RWPE1 (cell line): ENCODE measurements around the gene OR56A1.

Source experiments
- CTCF ChIA-PET: fragments of 350-600 bp; sonication (Branson Sonifier 250); formaldehyde crosslinking; extraction: SDS; loops from one replicate; lab custom pipeline; 2021; lab: Yijun Ruan, JAX
- POLR2A ChIA-PET: fragments of 400-600 bp; formaldehyde crosslinking; extraction: SDS; loops from one replicate; lab custom pipeline; 2020; ENCODE audit warnings: antibody characterized with exemption; ENCODE audit not compliant: low non-redundant PET; lab: Yijun Ruan, JAX
- DNase-seq: peaks from one replicate; pipeline ENCODE4 v3.0.0; 2012; ENCODE audit warnings: low spot score
- H3K27ac ChIP-seq: fragments of 450-650 bp; 2 replicates; pipeline ENCODE4 v1.5.1; 2017
- TF ChIP-seq, protein P1 (sequence below): fragments of 450-650 bp; conservative IDR thresholded peaks from 2 replicates; pipeline ENCODE4 v1.5.1; 2017; ENCODE audit warnings: low read depth, mild to moderate bottlenecking

Gene OR56A1

DNA sequence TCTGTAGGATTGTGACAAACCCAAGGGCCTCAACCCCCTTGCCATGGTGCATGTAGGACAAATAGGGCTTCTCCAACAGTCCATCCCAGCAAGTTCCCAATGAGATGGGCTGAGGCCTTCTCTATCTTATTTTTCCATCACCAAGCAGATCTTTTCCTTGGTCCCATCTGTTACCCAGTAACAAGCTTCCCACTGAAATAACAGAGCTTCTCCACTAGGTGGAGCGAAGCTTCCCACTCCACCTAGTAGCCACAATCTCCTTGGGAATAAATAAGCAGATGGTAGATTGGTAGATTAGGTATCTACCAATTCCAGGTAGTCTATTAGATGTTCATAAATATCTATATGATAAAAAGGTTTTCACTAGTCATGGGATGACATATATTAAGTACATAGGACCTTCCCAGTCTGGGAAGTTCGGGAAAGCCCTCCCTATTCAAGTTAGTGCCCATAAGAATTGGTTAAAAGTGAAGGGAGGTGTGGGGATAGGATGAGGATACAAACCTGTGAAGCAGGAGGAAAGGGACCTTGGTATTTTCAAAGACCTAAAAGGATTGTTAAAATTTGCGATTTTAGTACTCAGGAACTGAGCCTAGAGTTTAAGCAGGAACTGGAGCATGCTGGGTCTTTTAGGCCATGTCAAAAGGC is 37.8 kb downstream of the OR56A1 start:
- H3K27ac ChIP-seq = no peak overlapping the region
- DNase-seq = peak; percentile 29
- TF ChIP-seq, protein P1, sequence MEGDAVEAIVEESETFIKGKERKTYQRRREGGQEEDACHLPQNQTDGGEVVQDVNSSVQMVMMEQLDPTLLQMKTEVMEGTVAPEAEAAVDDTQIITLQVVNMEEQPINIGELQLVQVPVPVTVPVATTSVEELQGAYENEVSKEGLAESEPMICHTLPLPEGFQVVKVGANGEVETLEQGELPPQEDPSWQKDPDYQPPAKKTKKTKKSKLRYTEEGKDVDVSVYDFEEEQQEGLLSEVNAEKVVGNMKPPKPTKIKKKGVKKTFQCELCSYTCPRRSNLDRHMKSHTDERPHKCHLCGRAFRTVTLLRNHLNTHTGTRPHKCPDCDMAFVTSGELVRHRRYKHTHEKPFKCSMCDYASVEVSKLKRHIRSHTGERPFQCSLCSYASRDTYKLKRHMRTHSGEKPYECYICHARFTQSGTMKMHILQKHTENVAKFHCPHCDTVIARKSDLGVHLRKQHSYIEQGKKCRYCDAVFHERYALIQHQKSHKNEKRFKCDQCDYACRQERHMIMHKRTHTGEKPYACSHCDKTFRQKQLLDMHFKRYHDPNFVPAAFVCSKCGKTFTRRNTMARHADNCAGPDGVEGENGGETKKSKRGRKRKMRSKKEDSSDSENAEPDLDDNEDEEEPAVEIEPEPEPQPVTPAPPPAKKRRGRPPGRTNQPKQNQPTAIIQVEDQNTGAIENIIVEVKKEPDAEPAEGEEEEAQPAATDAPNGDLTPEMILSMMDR = peak; percentile 45
- POLR2A ChIA-PET = no interaction called here
- CTCF ChIA-PET = interaction anchor here (0.6 to 1.3 kb wide), 3 partner anchors 20 to 370 kb away, joined by 3 to 4 read pairs (median 4); no protein-coding TSS in a partner anchor

DNA sequence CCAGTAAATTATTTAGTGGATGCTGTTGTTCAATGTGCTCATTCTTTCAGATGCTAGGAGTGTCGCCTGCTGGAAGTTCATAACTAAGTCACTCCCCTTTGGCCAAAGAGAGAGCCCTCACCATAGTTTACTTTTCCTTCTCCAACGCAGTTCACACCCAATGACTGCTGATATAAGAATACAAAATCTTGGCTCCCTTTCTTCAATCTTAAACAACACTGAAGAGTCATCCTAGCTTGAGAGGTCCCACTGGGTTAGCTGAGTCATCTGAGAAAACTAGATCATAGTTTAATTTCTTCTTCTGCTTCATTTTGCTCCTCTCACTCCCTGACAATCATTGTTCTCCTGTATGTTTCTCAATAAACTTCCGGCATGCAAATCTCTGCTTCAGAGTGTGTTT is 38.4 kb downstream of the OR56A1 start:
- H3K27ac ChIP-seq = no peak overlapping the region
- no peak for DNase-seq
- ChIA-PET POLR2A (no interaction called here), CTCF (interaction anchor here (1.0 to 1.3 kb wide), 2 partner anchors 20 to 371 kb away, joined by 4 read pairs; no protein-coding TSS in a partner anchor)
- TF ChIP-seq, protein P1 = no peak

DNA sequence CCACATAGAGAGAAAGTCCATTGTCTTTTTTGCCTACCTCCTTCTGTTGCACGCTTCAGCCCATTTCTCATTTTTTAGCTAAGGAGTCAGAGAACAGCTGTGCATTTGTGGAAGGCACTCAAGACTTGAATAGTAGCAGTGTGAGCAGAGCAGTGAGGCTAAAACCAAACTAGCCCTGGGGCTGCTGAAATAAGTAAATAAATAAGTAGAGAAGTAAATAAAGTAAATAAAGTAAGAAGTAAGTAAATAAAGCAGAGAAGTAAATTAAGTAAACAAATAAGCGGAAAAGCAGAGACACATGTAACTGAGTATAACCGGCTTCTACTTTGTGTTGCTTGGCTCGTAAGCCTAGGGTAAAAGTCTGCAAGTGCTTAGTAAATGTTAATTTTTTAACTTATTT is 41.4 kb downstream of the OR56A1 start:
- TF ChIP-seq, protein P1 = no peak
- no peak overlapping the region for H3K27ac ChIP-seq
- DNase-seq = no peak
- POLR2A ChIA-PET = no interaction called here
- CTCF ChIA-PET = interaction anchor here (0.6 kb wide), 1 partner anchor 33 kb away, joined by 4 read pairs; no protein-coding TSS in a partner anchor

DNA sequence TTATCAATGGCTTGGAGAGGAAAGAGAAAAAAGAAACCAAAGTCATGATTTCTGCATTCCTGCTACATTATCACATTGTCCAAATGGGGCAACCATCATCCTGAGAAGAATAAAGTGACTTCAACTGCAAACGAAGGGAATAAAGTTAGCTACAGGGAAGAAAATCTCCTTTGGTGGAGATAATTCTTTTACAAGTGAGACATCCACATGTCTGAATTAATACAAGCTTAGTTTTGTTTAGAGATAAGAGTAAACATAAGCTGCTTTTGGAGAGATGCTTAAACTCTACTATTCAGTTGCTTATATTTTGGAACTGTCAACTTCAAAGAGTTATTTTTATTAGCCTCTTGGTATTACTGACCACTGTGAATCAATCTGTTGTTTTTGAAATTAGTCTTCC is 43.7 kb downstream of the OR56A1 start, which contains the start of gene OR52L1:
OR52L1 (minus strand) TSS at position 101 of the 400 bp plus-strand sequence; CDS start at position 46, 55 bp downstream.
- no peak within 1 kb of the TSS for H3K27ac ChIP-seq
- ChIA-PET POLR2A (no interaction called here), CTCF (no interaction called here)
- no peak for DNase-seq
- TF ChIP-seq, protein P1 = no peak

DNA sequence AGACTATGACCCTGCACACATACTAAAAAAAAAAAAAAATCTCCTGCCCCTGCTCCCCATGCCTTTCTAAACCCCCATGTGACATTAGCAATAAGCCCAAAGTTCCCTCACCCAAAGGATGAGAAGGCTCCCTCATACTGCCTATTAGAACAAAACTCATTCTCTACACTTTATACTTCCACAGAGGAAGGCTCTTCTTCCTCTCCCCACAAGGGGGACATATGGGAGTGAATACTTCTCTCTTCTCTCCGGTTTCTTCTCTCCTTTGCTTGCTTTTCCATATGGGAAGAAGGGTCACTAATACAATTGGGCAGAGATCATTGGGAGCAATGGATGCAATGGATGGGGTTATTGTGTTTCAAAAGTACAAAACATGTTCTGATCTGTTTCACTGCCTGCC is 47.1 kb downstream of the OR56A1 start:
- H3K27ac ChIP-seq = no peak overlapping the region
- TF ChIP-seq, protein P1 = no peak
- no peak for DNase-seq
- ChIA-PET CTCF (no interaction called here), POLR2A (no interaction called here)

DNA sequence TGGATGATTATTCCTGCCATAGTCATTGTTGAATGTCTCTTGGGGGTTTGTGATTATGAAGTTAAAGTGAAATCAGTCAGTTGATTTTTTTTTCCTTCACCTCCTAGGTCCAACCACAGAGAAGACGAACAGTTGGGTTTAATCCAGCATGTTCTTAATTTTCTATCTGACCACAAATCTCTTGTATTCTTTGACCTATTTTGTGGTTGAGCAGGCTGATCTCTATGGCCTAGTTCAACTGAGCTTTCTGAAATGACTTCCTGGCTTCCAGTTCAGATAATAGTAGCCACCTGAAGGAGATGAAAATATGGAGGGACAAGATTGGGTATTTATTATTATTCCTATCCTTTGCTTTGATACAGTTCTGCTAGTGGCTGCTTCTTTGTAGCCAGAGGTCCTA is 57.0 kb downstream of the OR56A1 start:
- ChIA-PET CTCF (no interaction called here), POLR2A (no interaction called here)
- DNase-seq = no peak
- no peak overlapping the region for H3K27ac ChIP-seq
- TF ChIP-seq, protein P1 = no peak
